ENCODE results near the gene RPS26. TPM values are rescaled to one million over a fixed set of nuclear protein-coding genes. Genes with fewer than 3 reads are reported as not detected.
"Not testable (repeated sequence)": the region's sequence is repeated elsewhere in the genome, so short reads cannot be mapped to it uniquely, and the experiment has no call there.

Gene RPS26
- total and polyA plus RNA-seq, 12 donors, result 6.9 to 1,370 (median 21.4) TPM

DNA sequence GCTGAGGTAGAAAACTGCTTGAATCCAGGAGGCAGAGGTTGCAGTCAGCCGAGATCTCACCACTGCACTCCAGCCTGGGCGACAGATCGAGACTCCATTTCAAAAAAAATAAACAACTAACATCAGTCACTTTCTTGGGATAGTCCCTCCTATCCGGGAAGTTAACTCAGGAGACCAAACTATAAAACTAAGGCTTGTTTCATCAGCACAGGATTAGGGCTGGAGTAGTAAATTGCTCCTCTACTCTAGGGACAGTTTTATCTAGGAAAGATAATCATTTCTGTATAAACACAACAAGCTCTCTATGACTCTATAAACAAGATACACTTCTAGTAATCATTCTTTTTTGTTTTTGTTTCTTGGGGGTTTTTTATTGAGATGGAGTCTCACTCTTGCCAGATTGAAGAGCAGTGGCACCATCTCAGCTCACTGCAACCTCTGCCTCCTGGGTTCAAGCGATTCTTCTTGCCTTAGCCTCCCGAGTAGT is 11.7 kb downstream of the RPS26 start:
- DNase-seq (no peak), ATAC-seq (no peak)
- no peaks in the 10 kb centered on the region for H3K4me1 ChIP-seq
- H3K27ac ChIP-seq, result no peak overlapping the region
- 81 to 85% methylated on average over 6 of the region's 6 CpGs for WGBS, 2 donors
- H3K36me3 ChIP-seq, result no peaks in the 10 kb centered on the region
- intact Hi-C loops (cut with DNase I), result no loop called here
- H3K27me3 ChIP-seq, result no peaks in the 10 kb centered on the region
- H3K9me3 ChIP-seq, result no peaks in the 10 kb centered on the region
- TF ChIP-seq, protein P1, sequence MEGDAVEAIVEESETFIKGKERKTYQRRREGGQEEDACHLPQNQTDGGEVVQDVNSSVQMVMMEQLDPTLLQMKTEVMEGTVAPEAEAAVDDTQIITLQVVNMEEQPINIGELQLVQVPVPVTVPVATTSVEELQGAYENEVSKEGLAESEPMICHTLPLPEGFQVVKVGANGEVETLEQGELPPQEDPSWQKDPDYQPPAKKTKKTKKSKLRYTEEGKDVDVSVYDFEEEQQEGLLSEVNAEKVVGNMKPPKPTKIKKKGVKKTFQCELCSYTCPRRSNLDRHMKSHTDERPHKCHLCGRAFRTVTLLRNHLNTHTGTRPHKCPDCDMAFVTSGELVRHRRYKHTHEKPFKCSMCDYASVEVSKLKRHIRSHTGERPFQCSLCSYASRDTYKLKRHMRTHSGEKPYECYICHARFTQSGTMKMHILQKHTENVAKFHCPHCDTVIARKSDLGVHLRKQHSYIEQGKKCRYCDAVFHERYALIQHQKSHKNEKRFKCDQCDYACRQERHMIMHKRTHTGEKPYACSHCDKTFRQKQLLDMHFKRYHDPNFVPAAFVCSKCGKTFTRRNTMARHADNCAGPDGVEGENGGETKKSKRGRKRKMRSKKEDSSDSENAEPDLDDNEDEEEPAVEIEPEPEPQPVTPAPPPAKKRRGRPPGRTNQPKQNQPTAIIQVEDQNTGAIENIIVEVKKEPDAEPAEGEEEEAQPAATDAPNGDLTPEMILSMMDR (IDR thresholded peaks at IDR 0.05), result no peak
- no peak overlapping the region for H3K4me3 ChIP-seq

DNA sequence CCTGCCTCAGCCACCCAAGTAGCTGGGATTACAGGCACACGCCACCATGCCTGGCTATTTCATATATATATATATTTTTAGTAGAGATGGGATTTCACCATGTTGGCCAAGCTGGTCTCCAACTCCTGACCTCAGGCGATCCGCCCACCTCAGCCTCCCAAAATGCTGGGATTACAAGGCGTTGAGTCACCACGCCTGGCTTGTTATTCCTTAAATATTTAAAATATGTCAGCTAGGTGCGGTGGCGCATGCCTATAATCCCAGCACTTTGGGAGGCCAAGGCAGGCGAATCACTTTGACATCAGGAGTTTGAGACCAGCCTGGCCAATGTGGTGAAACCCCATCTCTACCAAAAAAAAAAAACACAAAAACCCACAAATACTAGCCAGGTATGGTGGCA is 18.2 kb downstream of the RPS26 start:
- WGBS, 2 donors, result 89 to 92% methylated on average over 8 of the region's 8 CpGs
- not testable (repeated sequence) for H3K36me3 ChIP-seq, DNase-seq, H3K4me3 ChIP-seq, H3K27me3 ChIP-seq, H3K4me1 ChIP-seq, ATAC-seq, H3K9me3 ChIP-seq, H3K27ac ChIP-seq
- intact Hi-C loops (cut with DNase I), result loop anchor here in 1 of 10 donors (5.0 kb wide), 1 partner anchor 37 kb away; no protein-coding TSS in a partner anchor

DNA sequence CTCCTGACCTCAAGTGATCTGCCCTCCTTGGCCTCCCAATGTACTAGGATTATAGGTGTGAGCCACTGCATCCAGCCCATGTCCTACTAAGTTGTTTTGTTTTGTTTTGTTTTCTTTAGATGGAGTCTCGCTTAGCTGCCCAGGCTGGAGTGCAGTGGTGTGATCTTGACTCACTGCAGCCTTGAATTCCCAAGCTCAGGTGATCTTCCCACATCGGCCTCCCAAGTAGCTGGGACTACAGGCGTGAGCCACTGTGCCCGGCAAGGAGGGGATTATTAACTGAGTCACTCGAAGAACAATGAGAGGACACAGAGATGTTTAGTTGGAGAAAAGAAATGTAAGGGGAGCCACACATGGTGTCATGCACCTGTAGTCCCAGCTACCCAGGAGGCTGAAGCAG is 20.3 kb downstream of the RPS26 start:
- intact Hi-C loops (cut with DNase I), result no loop called here
- no peak for DNase-seq
- no peaks in the 10 kb centered on the region for H3K4me1 ChIP-seq
- ATAC-seq, result no peak
- 72 to 79% methylated on average over 5 of the region's 5 CpGs for WGBS, 2 donors
- H3K27ac ChIP-seq, result no peak overlapping the region
- no peaks in the 10 kb centered on the region for H3K27me3 ChIP-seq
- no peaks in the 10 kb centered on the region for H3K9me3 ChIP-seq
- no peaks in the 10 kb centered on the region for H3K36me3 ChIP-seq
- no peak overlapping the region for H3K4me3 ChIP-seq
- TF ChIP-seq, protein P1 (IDR thresholded peaks at IDR 0.05), result no peak

DNA sequence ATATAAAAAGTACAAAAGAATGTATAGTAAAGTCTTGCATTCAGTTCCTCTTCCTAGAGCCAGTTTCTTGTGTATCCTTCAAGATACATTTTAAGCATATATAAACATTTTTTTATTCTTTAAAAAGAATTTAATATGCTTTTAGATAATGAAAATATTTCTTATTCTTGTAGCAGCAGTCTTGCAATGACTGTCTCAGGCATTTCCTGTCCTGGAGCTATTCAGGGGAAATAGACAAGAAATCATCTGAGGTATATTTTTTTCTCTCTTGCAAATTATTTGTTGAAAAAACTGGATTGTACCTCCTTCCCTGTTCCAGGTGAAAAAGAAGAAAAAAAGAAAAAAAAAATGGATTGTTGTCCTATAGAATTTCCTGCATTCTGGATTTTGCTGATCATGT is 21.3 kb downstream of the RPS26 start:
- no peak for ATAC-seq
- H3K4me3 ChIP-seq, result no peak overlapping the region
- H3K27me3 ChIP-seq, result no peaks in the 10 kb centered on the region
- H3K9me3 ChIP-seq, result no peaks in the 10 kb centered on the region
- no peaks in the 10 kb centered on the region for H3K36me3 ChIP-seq
- H3K27ac ChIP-seq, result no peak overlapping the region
- TF ChIP-seq, protein P1 (IDR thresholded peaks at IDR 0.05), result no peak
- no peaks in the 10 kb centered on the region for H3K4me1 ChIP-seq
- no peak for DNase-seq
- intact Hi-C loops (cut with DNase I), result no loop called here

DNA sequence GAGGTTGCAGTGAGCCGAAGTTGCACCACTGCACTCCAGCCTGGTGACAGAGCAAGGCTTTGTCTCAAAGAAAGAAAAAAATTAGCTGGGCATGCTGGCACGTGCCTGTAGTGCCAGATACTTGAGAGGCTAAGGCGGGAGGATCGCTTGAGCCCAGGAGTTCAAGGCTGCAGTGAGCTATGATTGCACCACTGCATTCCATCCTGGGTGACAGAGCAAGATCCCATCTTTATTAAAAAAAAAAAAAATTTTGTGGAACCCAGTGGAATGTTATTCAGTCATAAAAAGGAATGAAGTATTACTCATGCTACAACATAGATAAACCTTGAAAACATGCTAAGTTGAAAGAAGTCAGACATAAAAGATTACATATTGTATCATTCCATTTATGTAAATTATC is 29.9 kb downstream of the RPS26 start:
- no peak overlapping the region for H3K4me3 ChIP-seq
- no peaks in the 10 kb centered on the region for H3K4me1 ChIP-seq
- no peaks in the 10 kb centered on the region for H3K9me3 ChIP-seq
- ATAC-seq, result no peak
- H3K27me3 ChIP-seq, result no peaks in the 10 kb centered on the region
- intact Hi-C loops (cut with DNase I), result no loop called here
- no peaks in the 10 kb centered on the region for H3K36me3 ChIP-seq
- no peak overlapping the region for H3K27ac ChIP-seq
- DNase-seq, result no peak
- TF ChIP-seq, protein P1 (IDR thresholded peaks at IDR 0.05), result no peak
- WGBS, 2 donors, result 79 to 81% methylated on average over 4 of the region's 4 CpGs
